Mesodermal cell (in vitro differentiated cells): ENCODE results near the gene TUBA4B.
"Not testable (repeated sequence)": the region's sequence is repeated elsewhere in the genome, so short reads cannot be mapped to it uniquely, and the experiment has no call there.

Source experiments
- H3K27ac ChIP-seq: 2 replicates; pipeline ENCODE4 v1.7.0; 2013; ENCODE audit warnings: mild to moderate bottlenecking, low read depth, low read length, moderate library complexity; ENCODE audit not compliant: severe bottlenecking
- H3K36me3 ChIP-seq: 2 replicates; pipeline ENCODE4 v1.7.1; 2013; ENCODE audit warnings: mild to moderate bottlenecking, low read length, moderate library complexity; ENCODE audit not compliant: control insufficient read depth, insufficient read depth
- H3K4me1 ChIP-seq: one replicate; pipeline ENCODE4 v1.7.1; 2013; ENCODE audit warnings: mild to moderate bottlenecking, low read length; ENCODE audit not compliant: insufficient read depth, control insufficient read depth, poor library complexity, severe bottlenecking
- H3K4me3 ChIP-seq: 2 replicates; pipeline ENCODE4 v1.7.0; 2013; ENCODE audit warnings: low read length, control low read depth, mild to moderate bottlenecking; ENCODE audit not compliant: insufficient read depth, poor library complexity, severe bottlenecking; ENCODE audit errors: extremely low read depth
- H3K9me3 ChIP-seq: 2 replicates; pipeline ENCODE4 v1.7.1; 2013; ENCODE audit warnings: mild to moderate bottlenecking, low read length, moderate library complexity; ENCODE audit not compliant: control insufficient read depth
- WGBS, 2 experiments: methylation state at CpG; one replicate each; pipeline ENCODE4 v1.1.5; 2013; ENCODE audit warnings: missing lambda C conversion rate in 2 of 2; ENCODE audit not compliant: insufficient coverage in 2 of 2; 5-methylcytosine and 5-hydroxymethylcytosine counted together

Gene TUBA4B

DNA sequence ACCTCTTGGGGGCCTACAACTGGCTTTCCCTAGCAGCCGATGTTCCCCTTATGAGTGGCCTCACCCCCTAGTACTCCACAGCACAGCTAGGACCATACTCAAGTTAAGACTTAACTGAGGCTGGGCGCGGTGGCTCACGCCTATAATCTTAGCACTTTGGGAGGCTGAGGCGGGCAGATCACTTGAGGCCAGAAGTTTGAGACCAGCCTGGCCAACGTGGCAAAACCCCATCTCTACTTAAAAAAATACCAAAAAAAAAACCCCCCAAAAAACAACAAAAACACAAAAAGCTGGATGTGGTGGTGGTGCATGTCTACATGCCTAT lies 34.0 kb downstream of the TUBA4B start:
- H3K9me3 ChIP-seq, H3K27ac ChIP-seq, H3K4me1 ChIP-seq, H3K4me3 ChIP-seq: not testable (repeated sequence)
- 90 to 100% methylated on average over 5 of the region's 6 CpGs for WGBS, 2 experiments
- peaks cover 39% of the 10 kb centered on the region for H3K36me3 ChIP-seq

GRCh38 chr2:219287580-219288265 lies 34.7 kb downstream of the TUBA4B start:
- Histone ChIP-seq H3K4me1 (peaks cover 2% of the 10 kb centered on the region), H3K4me3 (no peak overlapping the region), H3K9me3 (no peaks in the 10 kb centered on the region), H3K27ac (no peak overlapping the region), H3K36me3 (peaks cover 36% of the 10 kb centered on the region)
- 87 to 90% methylated on average over 10 of the region's 10 CpGs for WGBS, 2 experiments

DNA sequence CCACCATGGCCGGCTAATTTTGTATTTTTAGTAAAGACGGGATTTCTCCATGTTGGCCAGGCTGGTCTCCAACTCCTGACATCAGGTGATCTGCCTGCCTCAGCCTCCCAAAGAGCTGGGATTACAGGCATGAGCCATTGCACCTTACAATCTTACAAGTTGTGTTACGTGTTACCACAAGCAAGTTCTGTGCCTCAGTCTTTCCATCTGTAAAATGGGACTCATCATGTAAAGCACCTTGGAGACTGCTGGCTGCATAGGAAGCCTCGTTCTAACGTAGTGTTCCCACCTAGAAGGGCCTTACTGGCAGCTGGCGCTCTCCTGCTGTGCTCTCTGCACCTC lies 36.1 kb downstream of the TUBA4B start:
- H3K4me1 ChIP-seq = peaks cover 2% of the 10 kb centered on the region
- no peak overlapping the region for H3K4me3 ChIP-seq
- 86 to 93% methylated on average over 6 of the region's 6 CpGs for WGBS, 2 experiments
- H3K36me3 ChIP-seq = peaks cover 27% of the 10 kb centered on the region
- no peak overlapping the region for H3K27ac ChIP-seq
- H3K9me3 ChIP-seq = no peaks in the 10 kb centered on the region

- no peak overlapping the region for H3K27ac ChIP-seq
- 87 to 94% methylated on average over 8 to 11 of the region's 16 CpGs for WGBS, 2 experiments
Observed at GRCh38 chr2:219289537-219290361, 36.7 kb downstream of the TUBA4B start.

GRCh38 chr2:219290381-219291171 lies 37.5 kb downstream of the TUBA4B start:
- H3K9me3 ChIP-seq = no peaks in the 10 kb centered on the region
- no peak overlapping the region for H3K27ac ChIP-seq
- peaks cover 19% of the 10 kb centered on the region for H3K36me3 ChIP-seq
- H3K4me3 ChIP-seq = no peak overlapping the region
- 86 to 92% methylated on average over 12 to 16 of the region's 16 CpGs for WGBS, 2 experiments
- H3K4me1 ChIP-seq = peaks cover 4% of the 10 kb centered on the region

More at GRCh38 chr2:219289537-219290361, 36.7 kb downstream of the TUBA4B start:
- peaks cover 21% of the 10 kb centered on the region for H3K36me3 ChIP-seq
- H3K4me1 ChIP-seq = peaks cover 4% of the 10 kb centered on the region
- H3K4me3 ChIP-seq = no peak overlapping the region
- H3K9me3 ChIP-seq = no peaks in the 10 kb centered on the region

DNA sequence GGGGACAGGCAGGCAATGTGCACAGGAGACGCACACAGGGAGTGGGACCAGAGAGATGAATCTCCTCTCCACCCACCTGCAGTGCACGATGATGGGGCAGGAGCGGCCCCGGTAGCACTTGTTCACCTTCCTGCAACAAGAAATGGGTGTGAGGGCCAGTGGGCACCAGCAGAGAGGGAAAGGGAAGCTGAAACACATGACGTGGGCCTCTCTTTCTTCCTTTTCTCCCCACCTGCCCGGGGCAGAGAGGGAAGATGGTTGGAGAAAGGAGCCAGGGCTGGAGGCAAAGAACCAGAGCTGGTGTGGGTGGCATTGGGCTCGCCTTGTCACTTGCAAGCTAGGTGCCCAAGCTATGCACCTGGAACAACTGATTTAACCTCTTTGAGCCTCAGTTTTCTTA lies 38.4 kb downstream of the TUBA4B start:
- peaks cover 4% of the 10 kb centered on the region for H3K4me1 ChIP-seq
- no peak overlapping the region for H3K4me3 ChIP-seq
- no peaks in the 10 kb centered on the region for H3K9me3 ChIP-seq
- no peak overlapping the region for H3K27ac ChIP-seq
- 85 to 93% methylated on average over 2 to 5 of the region's 7 CpGs for WGBS, 2 experiments
- H3K36me3 ChIP-seq = peaks cover 26% of the 10 kb centered on the region

- Histone ChIP-seq H3K27ac (no peak overlapping the region), H3K36me3 (peaks cover 27% of the 10 kb centered on the region), H3K9me3 (no peaks in the 10 kb centered on the region), H3K4me3 (no peak overlapping the region), H3K4me1 (peaks cover 4% of the 10 kb centered on the region)
- 78 to 85% methylated on average over 3 of the region's 4 CpGs for WGBS, 2 experiments
Observed at GRCh38 chr2:219291910-219292490, 39.0 kb downstream of the TUBA4B start.

- Histone ChIP-seq H3K27ac (no peak overlapping the region), H3K4me3 (no peak overlapping the region), H3K36me3 (peaks cover 33% of the 10 kb centered on the region), H3K9me3 (no peaks in the 10 kb centered on the region), H3K4me1 (peaks cover 4% of the 10 kb centered on the region)
- 95 to 96% methylated on average over 4 to 5 of the region's 9 CpGs for WGBS, 2 experiments
Observed at GRCh38 chr2:219292616-219293015, 39.6 kb downstream of the TUBA4B start.

- H3K27ac ChIP-seq = no peak overlapping the region
- peaks cover 37% of the 10 kb centered on the region for H3K36me3 ChIP-seq
- H3K4me1 ChIP-seq = peaks cover 4% of the 10 kb centered on the region
- WGBS, 2 experiments = 100% methylated on average over 2 to 3 of the region's 5 CpGs
- no peak overlapping the region for H3K4me3 ChIP-seq
- H3K9me3 ChIP-seq = no peaks in the 10 kb centered on the region
Observed at GRCh38 chr2:219293736-219294231, 40.7 kb downstream of the TUBA4B start.
